SH-SY5Y (cell line): Measurements from ENCODE around the gene SEPTIN2.

Source experiments
- GATA2 ChIP-seq: IDR thresholded peaks from 2 replicates; pipeline ENCODE4 v1.6.1; 2011; ENCODE audit warnings: mild to moderate bottlenecking, low read depth, low read length
- GATA3 ChIP-seq: IDR thresholded peaks from 2 replicates; pipeline ENCODE4 v1.6.1; 2011; ENCODE audit warnings: low read depth, mild to moderate bottlenecking, low read length, moderate library complexity

- TF ChIP-seq GATA3 (no peak), GATA2 (no peak)
Observed at GRCh38 chr2:241379481-241380480, 64.1 kb downstream of the SEPTIN2 start.
